WTC11 (cell line): ENCODE measurements around the gene LMF2. TPM values are rescaled to one million over a fixed set of nuclear protein-coding genes. Genes with fewer than 3 reads are reported as not detected.
"Not testable (repeated sequence)": the region's sequence is repeated elsewhere in the genome, so short reads cannot be mapped to it uniquely, and the experiment has no call there.

Experiments
- ATAC-seq: fragments of 200-7000 bp; cut with Tn5 transposase; 2 replicates; pipeline ENCODE4 v1.10.0; 2021; ENCODE audit warnings: mild to moderate bottlenecking, moderate library complexity
- CTCF ChIA-PET: fragments of 300-600 bp; sonication (Branson Sonifier 250); formaldehyde crosslinking; loops from one replicate; lab custom pipeline; 2021; ENCODE audit warnings: antibody characterized with exemption; lab: Charles Lee
- POLR2A ChIA-PET: fragments of 350-600 bp; sonication (Branson Sonifier 250); formaldehyde crosslinking; loops from one replicate; lab custom pipeline; 2021; ENCODE audit warnings: antibody characterized with exemption; lab: Charles Lee
- DNase-seq: peaks from one replicate; pipeline ENCODE4 v3.0.0; 2021; ENCODE audit warnings: low spot score
- H3K27ac Mint-ChIP-seq: 2 replicates; pipeline ENCODE4 v1.8.0; 2021; ENCODE audit warnings: mixed read lengths
- H3K27me3 Mint-ChIP-seq: 2 replicates; pipeline ENCODE4 v1.8.0; 2021; ENCODE audit warnings: low read depth, mild to moderate bottlenecking, moderate library complexity, mixed read lengths
- H3K36me3 Mint-ChIP-seq: 2 replicates; pipeline ENCODE4 v1.8.0; 2021; ENCODE audit warnings: mixed read lengths
- H3K4me1 Mint-ChIP-seq: 2 replicates; pipeline ENCODE4 v1.8.0; 2022; ENCODE audit warnings: mixed read lengths
- H3K4me3 Mint-ChIP-seq: 2 replicates; pipeline ENCODE4 v1.8.0; 2021; ENCODE audit warnings: mild to moderate bottlenecking, moderate library complexity, mixed read lengths
- H3K9me3 Mint-ChIP-seq: 2 replicates; pipeline ENCODE4 v1.8.0; 2021; ENCODE audit warnings: mixed read lengths
- CREM ChIP-seq: sonication (generic); formaldehyde crosslinking; IDR thresholded peaks from 2 replicates; pipeline ENCODE4 v1.8.1; 2022; ENCODE audit warnings: mild to moderate bottlenecking, missing genetic modification reagents, moderate library complexity
- FOXP1 ChIP-seq: sonication (generic); formaldehyde crosslinking; IDR thresholded peaks from 2 replicates; pipeline ENCODE4 v1.8.0; 2022; ENCODE audit warnings: missing genetic modification reagents, mild to moderate bottlenecking, moderate library complexity, borderline replicate concordance
- NFATC4 ChIP-seq: fragments of 250-450 bp; sonication (Bioruptor Pico); IDR thresholded peaks from 2 replicates; pipeline ENCODE4 v1.9.0; 2021; ENCODE audit warnings: mild to moderate bottlenecking
- NFE2L1 ChIP-seq: sonication (generic); formaldehyde crosslinking; IDR thresholded peaks from 2 replicates; pipeline ENCODE4 v1.8.1; 2023; ENCODE audit warnings: missing genetic modification reagents
- NFYB ChIP-seq: sonication (generic); formaldehyde crosslinking; conservative IDR thresholded peaks from 2 replicates; pipeline ENCODE4 v1.8.0; 2022; ENCODE audit warnings: low read depth, missing genetic modification reagents
- NR2C2 ChIP-seq: sonication (generic); formaldehyde crosslinking; IDR thresholded peaks from 2 replicates; pipeline ENCODE4 v1.8.0; 2022; ENCODE audit warnings: mild to moderate bottlenecking, missing genetic modification reagents
- RORB ChIP-seq: fragments of 250-450 bp; sonication (Bioruptor Pico); IDR thresholded peaks from 2 replicates; pipeline ENCODE4 v1.9.0; 2021; ENCODE audit warnings: mild to moderate bottlenecking
- TEAD1 ChIP-seq: sonication (generic); formaldehyde crosslinking; IDR thresholded peaks from 2 replicates; pipeline ENCODE4 v1.8.0; 2022; ENCODE audit warnings: mild to moderate bottlenecking, missing genetic modification reagents
- TP53 ChIP-seq: sonication (generic); formaldehyde crosslinking; IDR thresholded peaks from 2 replicates; pipeline ENCODE4 v1.8.1; 2023; ENCODE audit warnings: mild to moderate bottlenecking, missing genetic modification reagents
- ZBTB21 ChIP-seq: sonication (generic); formaldehyde crosslinking; IDR thresholded peaks from 2 replicates; pipeline ENCODE4 v1.8.1; 2023; ENCODE audit warnings: mild to moderate bottlenecking, missing genetic modification reagents, borderline replicate concordance
- ZNF121 ChIP-seq: sonication (generic); formaldehyde crosslinking; IDR thresholded peaks from 2 replicates; pipeline ENCODE4 v1.8.0; 2023; ENCODE audit warnings: missing genetic modification reagents
- ZNF138 ChIP-seq: sonication (generic); formaldehyde crosslinking; conservative IDR thresholded peaks from 2 replicates; pipeline ENCODE4 v1.8.1; 2022; ENCODE audit warnings: mild to moderate bottlenecking, moderate library complexity, missing genetic modification reagents
- ZNF263 ChIP-seq: sonication (generic); formaldehyde crosslinking; IDR thresholded peaks from 2 replicates; pipeline ENCODE4 v1.8.1; 2022; ENCODE audit warnings: low read depth, mild to moderate bottlenecking, moderate library complexity, missing genetic modification reagents
- ZNF396 ChIP-seq: fragments of 250-450 bp; sonication (Bioruptor Pico); IDR thresholded peaks from 2 replicates; pipeline ENCODE4 v1.8.0; 2021; ENCODE audit warnings: mild to moderate bottlenecking, moderate library complexity, borderline replicate concordance
- ZNF671 ChIP-seq: fragments of 250-450 bp; sonication (Bioruptor Pico); IDR thresholded peaks from 2 replicates; pipeline ENCODE4 v1.8.0; 2021; ENCODE audit warnings: mild to moderate bottlenecking
- total RNA-seq: library from RNA; stranded (reverse); gene quantifications from 3 replicates; pipeline ENCODE4 v1.2.3, GENCODE V29; 2021
- TF ChIP-seq, protein P1 (sequence below): fragments of 250-450 bp; sonication (Bioruptor Pico); IDR thresholded peaks from 2 replicates; pipeline ENCODE4 v2.1.2; 2022; ENCODE audit warnings: mild to moderate bottlenecking, moderate library complexity
- TF ChIP-seq, protein P2 (sequence below): sonication (generic); formaldehyde crosslinking; IDR thresholded peaks from 2 replicates; pipeline ENCODE4 v1.8.0; 2023; ENCODE audit warnings: missing genetic modification reagents
- TF ChIP-seq, protein P3 (sequence below): sonication (generic); formaldehyde crosslinking; IDR thresholded peaks from 2 replicates; pipeline ENCODE4 v1.8.1; 2023; ENCODE audit warnings: mild to moderate bottlenecking, moderate library complexity, missing genetic modification reagents
- TF ChIP-seq, protein P4 (sequence below): sonication (generic); formaldehyde crosslinking; IDR thresholded peaks from 2 replicates; pipeline ENCODE4 v1.8.0; 2022; ENCODE audit warnings: missing genetic modification reagents
- TF ChIP-seq, protein P5 (sequence below): sonication (generic); formaldehyde crosslinking; IDR thresholded peaks from 2 replicates; pipeline ENCODE4 v1.8.0; 2022; ENCODE audit warnings: mild to moderate bottlenecking, missing genetic modification reagents
- TF ChIP-seq, protein P6 (sequence below): fragments of 250-450 bp; sonication (Bioruptor Pico); IDR thresholded peaks from 2 replicates; pipeline ENCODE4 v1.9.0; 2021; ENCODE audit warnings: moderate library complexity, mild to moderate bottlenecking, inconsistent platforms, borderline replicate concordance
- TF ChIP-seq, protein P7 (sequence below): fragments of 250-450 bp; sonication (Bioruptor Pico); IDR thresholded peaks from 2 replicates; pipeline ENCODE4 v1.9.0; 2021; ENCODE audit warnings: mild to moderate bottlenecking

LMF2 gene
- total RNA-seq, 1 experiment from 2014 or later: 43.7 TPM

DNA sequence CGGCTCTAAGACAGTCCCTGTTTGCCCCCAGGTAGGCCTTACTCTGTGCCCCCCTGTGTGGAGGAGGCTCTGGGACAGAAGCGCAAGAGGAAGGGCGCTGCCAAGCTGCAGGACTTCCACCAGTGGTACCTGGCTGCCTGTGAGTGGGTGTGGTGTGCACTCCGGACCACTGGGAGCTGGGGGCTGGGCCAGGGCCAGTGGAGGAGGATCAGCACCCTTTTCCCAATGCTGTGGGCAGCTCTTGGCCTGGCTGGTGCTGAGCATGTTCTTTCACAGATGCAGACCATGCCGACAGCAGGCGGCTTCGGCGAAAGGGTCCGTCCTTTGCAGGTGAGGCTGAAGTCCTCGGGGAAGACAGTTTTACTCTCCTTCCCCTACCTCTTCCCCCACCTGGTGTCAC is 14.2 kb upstream of the LMF2 start (continued):
- TF ChIP-seq, protein P1, sequence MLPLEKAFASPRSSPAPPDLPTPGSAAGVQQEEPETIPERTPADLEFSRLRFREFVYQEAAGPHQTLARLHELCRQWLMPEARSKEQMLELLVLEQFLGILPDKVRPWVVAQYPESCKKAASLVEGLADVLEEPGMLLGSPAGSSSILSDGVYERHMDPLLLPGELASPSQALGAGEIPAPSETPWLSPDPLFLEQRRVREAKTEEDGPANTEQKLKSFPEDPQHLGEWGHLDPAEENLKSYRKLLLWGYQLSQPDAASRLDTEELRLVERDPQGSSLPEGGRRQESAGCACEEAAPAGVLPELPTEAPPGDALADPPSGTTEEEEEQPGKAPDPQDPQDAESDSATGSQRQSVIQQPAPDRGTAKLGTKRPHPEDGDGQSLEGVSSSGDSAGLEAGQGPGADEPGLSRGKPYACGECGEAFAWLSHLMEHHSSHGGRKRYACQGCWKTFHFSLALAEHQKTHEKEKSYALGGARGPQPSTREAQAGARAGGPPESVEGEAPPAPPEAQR: no peak
- TF ChIP-seq ZNF138 (no peak), TEAD1 (CRISPR knock-in tag) (no peak), NFYB (CRISPR knock-in tag) (no peak), ZNF263 (CRISPR knock-in tag) (no peak), TP53 (CRISPR knock-in tag) (no peak)
- TF ChIP-seq, protein P2, sequence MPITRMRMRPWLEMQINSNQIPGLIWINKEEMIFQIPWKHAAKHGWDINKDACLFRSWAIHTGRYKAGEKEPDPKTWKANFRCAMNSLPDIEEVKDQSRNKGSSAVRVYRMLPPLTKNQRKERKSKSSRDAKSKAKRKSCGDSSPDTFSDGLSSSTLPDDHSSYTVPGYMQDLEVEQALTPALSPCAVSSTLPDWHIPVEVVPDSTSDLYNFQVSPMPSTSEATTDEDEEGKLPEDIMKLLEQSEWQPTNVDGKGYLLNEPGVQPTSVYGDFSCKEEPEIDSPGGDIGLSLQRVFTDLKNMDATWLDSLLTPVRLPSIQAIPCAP (CRISPR knock-in tag): no peak

DNA sequence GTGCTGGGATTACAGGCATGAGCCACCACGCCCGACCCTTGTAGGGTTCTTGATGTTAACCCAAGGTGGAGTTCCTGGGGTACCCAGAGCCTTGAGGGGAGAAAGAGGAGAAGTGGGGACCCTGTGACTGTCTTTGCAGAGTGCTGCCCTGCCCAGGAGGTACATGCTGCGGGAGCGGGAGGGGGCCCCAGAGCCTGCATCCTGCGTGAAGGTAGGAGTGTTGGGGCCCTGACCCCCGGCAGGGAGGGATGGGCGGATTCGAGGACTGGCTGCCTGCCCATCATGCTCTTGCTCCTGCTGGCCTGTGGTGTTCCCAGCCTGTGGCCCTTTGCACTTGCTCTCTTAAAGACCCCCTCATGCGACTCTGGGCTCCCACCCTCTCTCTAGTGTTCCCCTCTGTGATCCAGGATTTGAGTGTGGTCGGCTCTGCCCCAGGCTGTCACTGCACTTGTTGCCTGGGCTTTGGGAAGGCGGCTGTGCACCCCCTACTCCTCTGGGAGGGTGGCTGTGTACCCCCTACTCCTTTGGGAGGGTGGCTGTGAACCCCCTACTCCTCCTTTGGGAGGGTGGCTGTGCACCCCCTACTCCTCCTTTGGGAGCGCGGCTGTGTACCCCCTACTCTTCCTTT is 13.4 kb upstream of the LMF2 start:
- peaks cover 6% of the 10 kb centered on the region for H3K4me1 Mint-ChIP-seq
- peaks cover 10% of the 10 kb centered on the region for H3K36me3 Mint-ChIP-seq
- no peak for TF ChIP-seq NFE2L1 (CRISPR knock-in tag)
- TF ChIP-seq, protein P3, sequence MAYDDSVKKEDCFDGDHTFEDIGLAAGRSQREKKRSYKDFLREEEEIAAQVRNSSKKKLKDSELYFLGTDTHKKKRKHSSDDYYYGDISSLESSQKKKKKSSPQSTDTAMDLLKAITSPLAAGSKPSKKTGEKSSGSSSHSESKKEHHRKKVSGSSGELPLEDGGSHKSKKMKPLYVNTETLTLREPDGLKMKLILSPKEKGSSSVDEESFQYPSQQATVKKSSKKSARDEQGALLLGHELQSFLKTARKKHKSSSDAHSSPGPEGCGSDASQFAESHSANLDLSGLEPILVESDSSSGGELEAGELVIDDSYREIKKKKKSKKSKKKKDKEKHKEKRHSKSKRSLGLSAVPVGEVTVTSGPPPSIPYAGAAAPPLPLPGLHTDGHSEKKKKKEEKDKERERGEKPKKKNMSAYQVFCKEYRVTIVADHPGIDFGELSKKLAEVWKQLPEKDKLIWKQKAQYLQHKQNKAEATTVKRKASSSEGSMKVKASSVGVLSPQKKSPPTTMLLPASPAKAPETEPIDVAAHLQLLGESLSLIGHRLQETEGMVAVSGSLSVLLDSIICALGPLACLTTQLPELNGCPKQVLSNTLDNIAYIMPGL: no peak
- no peak for TF ChIP-seq NR2C2 (CRISPR knock-in tag)
- no peak for TF ChIP-seq TEAD1 (CRISPR knock-in tag)
- H3K9me3 Mint-ChIP-seq: no peaks in the 10 kb centered on the region
- CTCF ChIA-PET: no interaction called here
- no peak overlapping the region for H3K27ac Mint-ChIP-seq
- no peaks in the 10 kb centered on the region for H3K27me3 Mint-ChIP-seq
- POLR2A ChIA-PET: no interaction called here
- ATAC-seq (no peak), DNase-seq (no peak)
- H3K4me3 Mint-ChIP-seq: no peak overlapping the region

DNA sequence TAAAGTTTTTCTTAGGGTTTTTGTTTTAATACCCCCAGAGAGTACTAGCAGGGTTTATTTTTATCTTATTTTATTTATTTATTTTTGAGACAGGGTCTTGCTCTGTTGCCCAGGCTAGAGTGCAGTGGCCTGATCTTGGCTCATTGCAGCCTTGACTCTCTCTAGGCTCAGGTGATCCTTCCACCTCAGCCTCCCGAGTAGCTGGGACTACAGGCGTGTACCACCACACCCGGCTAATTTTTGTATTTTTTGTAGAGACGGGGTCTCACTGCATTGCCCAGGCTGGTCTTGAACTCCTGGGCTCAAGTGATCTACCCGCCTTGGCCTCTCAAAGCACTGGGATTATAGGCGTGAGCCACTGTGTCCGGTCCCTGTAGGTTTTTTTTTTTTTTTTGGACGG is 12.7 kb upstream of the LMF2 start:
- ATAC-seq, H3K4me1 Mint-ChIP-seq, H3K36me3 Mint-ChIP-seq, DNase-seq, H3K27me3 Mint-ChIP-seq, H3K4me3 Mint-ChIP-seq, POLR2A ChIA-PET, H3K9me3 Mint-ChIP-seq, CTCF ChIA-PET, H3K27ac Mint-ChIP-seq: not testable (repeated sequence)
- TF ChIP-seq ZNF121 (CRISPR knock-in tag): 0 out of 2 replicates have a peak, but pooled peaks have one; percentile 9

DNA sequence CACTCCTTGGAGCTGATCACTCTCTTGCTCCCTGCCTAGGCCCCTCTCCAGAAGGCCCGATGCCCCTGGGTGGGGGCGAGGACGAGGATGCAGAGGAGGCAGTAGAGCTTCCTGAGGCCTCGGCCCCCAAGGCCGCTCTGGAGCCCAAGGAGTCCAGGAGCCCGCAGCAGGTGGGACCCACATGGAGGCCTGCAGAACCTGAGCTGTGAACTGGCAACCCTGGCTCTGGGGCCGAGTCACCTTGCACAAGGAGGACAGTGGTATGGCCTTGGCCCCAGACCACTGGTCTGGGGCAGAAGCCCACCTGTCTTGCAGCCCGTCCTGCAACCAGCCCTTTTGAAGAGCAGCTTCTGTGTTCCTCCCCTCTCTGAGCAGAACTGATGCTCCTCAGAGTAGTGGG is 11.6 kb upstream of the LMF2 start:
- Mint-ChIP-seq H3K27me3 (no peaks in the 10 kb centered on the region), H3K9me3 (no peaks in the 10 kb centered on the region), H3K4me1 (no peaks in the 10 kb centered on the region), H3K36me3 (peaks cover 15% of the 10 kb centered on the region), H3K4me3 (no peak overlapping the region), H3K27ac (no peak overlapping the region)
- ATAC-seq (no peak), DNase-seq (no peak)
- POLR2A ChIA-PET: no interaction called here
- CTCF ChIA-PET: interaction anchor here (0.9 to 1.3 kb wide), 2 partner anchors 16 to 44 kb away, joined by 3 read pairs; partner anchors contain the start of gene SYCE3
- TF ChIP-seq NFATC4 (CRISPR knock-in tag) (no peak), ZNF396 (CRISPR knock-in tag) (no peak), CREM (no peak), ZBTB21 (no peak), RORB (CRISPR knock-in tag) (no peak), FOXP1 (CRISPR knock-in tag) (no peak), ZNF671 (CRISPR knock-in tag) (no peak), ZNF263 (CRISPR knock-in tag) (no peak)
- TF ChIP-seq, protein P4, sequence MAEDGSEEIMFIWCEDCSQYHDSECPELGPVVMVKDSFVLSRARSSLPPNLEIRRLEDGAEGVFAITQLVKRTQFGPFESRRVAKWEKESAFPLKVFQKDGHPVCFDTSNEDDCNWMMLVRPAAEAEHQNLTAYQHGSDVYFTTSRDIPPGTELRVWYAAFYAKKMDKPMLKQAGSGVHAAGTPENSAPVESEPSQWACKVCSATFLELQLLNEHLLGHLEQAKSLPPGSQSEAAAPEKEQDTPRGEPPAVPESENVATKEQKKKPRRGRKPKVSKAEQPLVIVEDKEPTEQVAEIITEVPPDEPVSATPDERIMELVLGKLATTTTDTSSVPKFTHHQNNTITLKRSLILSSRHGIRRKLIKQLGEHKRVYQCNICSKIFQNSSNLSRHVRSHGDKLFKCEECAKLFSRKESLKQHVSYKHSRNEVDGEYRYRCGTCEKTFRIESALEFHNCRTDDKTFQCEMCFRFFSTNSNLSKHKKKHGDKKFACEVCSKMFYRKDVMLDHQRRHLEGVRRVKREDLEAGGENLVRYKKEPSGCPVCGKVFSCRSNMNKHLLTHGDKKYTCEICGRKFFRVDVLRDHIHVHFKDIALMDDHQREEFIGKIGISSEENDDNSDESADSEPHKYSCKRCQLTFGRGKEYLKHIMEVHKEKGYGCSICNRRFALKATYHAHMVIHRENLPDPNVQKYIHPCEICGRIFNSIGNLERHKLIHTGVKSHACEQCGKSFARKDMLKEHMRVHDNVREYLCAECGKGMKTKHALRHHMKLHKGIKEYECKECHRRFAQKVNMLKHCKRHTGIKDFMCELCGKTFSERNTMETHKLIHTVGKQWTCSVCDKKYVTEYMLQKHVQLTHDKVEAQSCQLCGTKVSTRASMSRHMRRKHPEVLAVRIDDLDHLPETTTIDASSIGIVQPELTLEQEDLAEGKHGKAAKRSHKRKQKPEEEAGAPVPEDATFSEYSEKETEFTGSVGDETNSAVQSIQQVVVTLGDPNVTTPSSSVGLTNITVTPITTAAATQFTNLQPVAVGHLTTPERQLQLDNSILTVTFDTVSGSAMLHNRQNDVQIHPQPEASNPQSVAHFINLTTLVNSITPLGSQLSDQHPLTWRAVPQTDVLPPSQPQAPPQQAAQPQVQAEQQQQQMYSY: no peak
- TF ChIP-seq, protein P5, sequence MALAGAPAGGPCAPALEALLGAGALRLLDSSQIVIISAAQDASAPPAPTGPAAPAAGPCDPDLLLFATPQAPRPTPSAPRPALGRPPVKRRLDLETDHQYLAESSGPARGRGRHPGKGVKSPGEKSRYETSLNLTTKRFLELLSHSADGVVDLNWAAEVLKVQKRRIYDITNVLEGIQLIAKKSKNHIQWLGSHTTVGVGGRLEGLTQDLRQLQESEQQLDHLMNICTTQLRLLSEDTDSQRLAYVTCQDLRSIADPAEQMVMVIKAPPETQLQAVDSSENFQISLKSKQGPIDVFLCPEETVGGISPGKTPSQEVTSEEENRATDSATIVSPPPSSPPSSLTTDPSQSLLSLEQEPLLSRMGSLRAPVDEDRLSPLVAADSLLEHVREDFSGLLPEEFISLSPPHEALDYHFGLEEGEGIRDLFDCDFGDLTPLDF (CRISPR knock-in tag): no peak
- TF ChIP-seq, protein P6, sequence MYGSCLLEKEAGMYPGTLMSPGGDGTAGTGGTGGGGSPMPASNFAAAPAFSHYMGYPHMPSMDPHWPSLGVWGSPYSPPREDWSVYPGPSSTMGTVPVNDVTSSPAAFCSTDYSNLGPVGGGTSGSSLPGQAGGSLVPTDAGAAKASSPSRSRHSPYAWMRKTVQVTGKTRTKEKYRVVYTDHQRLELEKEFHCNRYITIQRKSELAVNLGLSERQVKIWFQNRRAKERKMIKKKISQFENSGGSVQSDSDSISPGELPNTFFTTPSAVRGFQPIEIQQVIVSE: no peak
- TF ChIP-seq, protein P7, sequence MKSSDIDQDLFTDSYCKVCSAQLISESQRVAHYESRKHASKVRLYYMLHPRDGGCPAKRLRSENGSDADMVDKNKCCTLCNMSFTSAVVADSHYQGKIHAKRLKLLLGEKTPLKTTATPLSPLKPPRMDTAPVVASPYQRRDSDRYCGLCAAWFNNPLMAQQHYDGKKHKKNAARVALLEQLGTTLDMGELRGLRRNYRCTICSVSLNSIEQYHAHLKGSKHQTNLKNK: no peak
